CD4-positive, alpha-beta T cell (primary cell): ENCODE results near the gene RNF220. TPM values are rescaled to one million over a fixed set of nuclear protein-coding genes. Genes with fewer than 3 reads are reported as not detected.

ENCODE experiments used
- ATAC-seq: fragments of 200-7000 bp; cut with Tn5 transposase; one replicate; pipeline ENCODE4 v1.10.0; 2022; ENCODE audit warnings: mild to moderate bottlenecking; ENCODE audit not compliant: poor library complexity
- CTCF ChIA-PET: fragments of 350-600 bp; sonication (Branson Sonifier 250); formaldehyde crosslinking; loops from one replicate; lab custom pipeline; 2021; ENCODE audit warnings: antibody characterized with exemption, inconsistent platforms; lab: Charles Lee
- POLR2A ChIA-PET: fragments of 350-600 bp; sonication (Branson Sonifier 250); formaldehyde crosslinking; loops from one replicate; lab custom pipeline; 2021; ENCODE audit warnings: antibody characterized with exemption, inconsistent platforms; lab: Charles Lee
- DNase-seq, 14 experiments: peaks; one replicate each; pipeline ENCODE4 v3.0.0-alpha.2; 2013 to 2020; ENCODE audit warnings: mixed read lengths in 2 of 14
- H3K27ac ChIP-seq, 2 donors: one replicate each; pipeline versions ENCODE4 v1.5.1 to v1.7.0; 2013; ENCODE audit warnings: low read length in 2 of 2, low read depth in 1 of 2, mild to moderate bottlenecking in 1 of 2
- H3K27me3 ChIP-seq, 2 experiments: 1 replicate in 1 of 2; 2 replicates in 1 of 2; pipeline versions ENCODE4 v1.6.1 to v1.7.0; 2013; ENCODE audit warnings: low read length in 2 of 2, control low read depth in 1 of 2, mild to moderate bottlenecking in 1 of 2, moderate library complexity in 1 of 2; ENCODE audit not compliant: insufficient read depth in 2 of 2, control insufficient read depth in 1 of 2
- H3K36me3 ChIP-seq: one replicate; pipeline ENCODE4 v1.6.1; 2013; ENCODE audit warnings: low read length, control low read depth; ENCODE audit not compliant: insufficient read depth
- H3K4me1 ChIP-seq: one replicate; pipeline ENCODE4 v1.6.1; 2013; ENCODE audit warnings: low read length, control low read depth; ENCODE audit not compliant: insufficient read depth
- H3K4me3 ChIP-seq: one replicate; pipeline ENCODE4 v1.5.1; 2013; ENCODE audit warnings: mild to moderate bottlenecking, low read length, moderate library complexity
- H3K9me3 ChIP-seq, 2 experiments: 1 replicate in 1 of 2; 2 replicates in 1 of 2; pipeline versions ENCODE4 v1.6.1 to v1.7.0; 2013; ENCODE audit warnings: low read length in 2 of 2, mild to moderate bottlenecking in 2 of 2, control low read depth in 1 of 2, moderate library complexity in 1 of 2; ENCODE audit not compliant: control insufficient read depth in 1 of 2, insufficient read depth in 1 of 2
- H3K27ac Mint-ChIP-seq: one replicate; pipeline ENCODE4 v1.8.0; 2020; ENCODE audit warnings: mixed read lengths
- H3K27me3 Mint-ChIP-seq: one replicate; pipeline ENCODE4 v1.8.0; 2021; ENCODE audit warnings: mixed read lengths
- H3K36me3 Mint-ChIP-seq: one replicate; pipeline ENCODE4 v1.8.0; 2021; ENCODE audit warnings: low read depth, mixed read lengths
- H3K4me1 Mint-ChIP-seq: one replicate; pipeline ENCODE4 v1.8.0; 2021; ENCODE audit warnings: low read depth, mixed read lengths
- H3K4me3 Mint-ChIP-seq: one replicate; pipeline ENCODE4 v1.8.0; 2020; ENCODE audit warnings: mild to moderate bottlenecking, mixed read lengths
- H3K9me3 Mint-ChIP-seq: one replicate; pipeline ENCODE4 v1.8.0; 2020; ENCODE audit warnings: mixed read lengths
- intact Hi-C, 2 experiments: fragments of 100-400 bp; cut with DNase I in 1 of 2; cut with micrococcal nuclease in 1 of 2; formaldehyde crosslinking; loops; one replicate each; pipeline versions ENCODE4 v1.15.1 to v1.9.0; 2023 to 2025; cut with DNase I, micrococcal nuclease
- total RNA-seq, 174 experiments: library from RNA in 2 of 174; stranded (reverse) in 2 of 174; gene quantifications; one replicate each; pipeline ENCODE4 v1.2.3 and lab custom pipeline; 2021 to 2026
- TF ChIP-seq, protein P1 (sequence below): fragments of 200-600 bp; IDR thresholded peaks from one replicate; pipeline ENCODE4 v1.8.0; 2022; ENCODE audit warnings: antibody characterized with exemption, mild to moderate bottlenecking

Gene RNF220
- total RNA-seq, 2 experiments from 2014 or later, result 76.0 to 77.9 TPM

DNA sequence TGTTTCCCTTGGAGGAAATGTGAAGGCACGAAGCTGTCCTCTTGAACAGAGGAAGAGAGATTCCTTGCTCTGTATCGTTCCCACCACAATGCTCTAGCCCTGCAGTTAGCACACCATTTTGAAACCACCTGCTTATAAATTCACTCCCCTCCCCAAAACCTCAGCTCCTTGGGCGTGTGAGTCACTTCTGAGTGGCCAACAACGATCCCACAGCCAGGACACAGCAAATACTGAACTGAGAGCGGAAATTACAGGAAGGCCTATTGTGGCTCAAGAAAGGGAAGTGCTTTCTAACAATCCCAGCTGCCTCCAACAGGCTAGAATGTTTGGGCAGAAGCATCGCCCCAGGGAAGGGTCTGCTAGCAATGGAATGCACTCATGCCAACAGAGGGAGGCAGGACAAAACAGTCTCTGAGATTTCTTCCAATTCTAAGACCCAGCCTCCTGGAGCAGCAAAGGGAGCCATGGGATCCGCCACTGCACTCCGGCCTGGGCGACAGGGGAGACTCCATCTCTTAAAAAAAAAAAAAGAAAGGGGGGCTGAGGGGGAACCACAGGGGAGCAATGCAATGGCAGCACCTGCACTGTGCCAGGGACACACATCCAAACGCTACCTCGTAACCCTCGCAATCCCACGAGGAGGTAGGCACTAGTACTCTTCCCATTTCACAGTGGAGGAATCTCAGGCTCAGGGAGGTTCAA lies 267.4 kb downstream of the RNF220 start:
- ChIA-PET POLR2A (no interaction called here), CTCF (no interaction called here)
- H3K36me3 Mint-ChIP-seq, result no peaks in the 10 kb centered on the region
- intact Hi-C loops, result loop anchor here in 1 of 2 experiments (5.0 to 10.0 kb wide), 5 partner anchors 102 to 1632 kb away; partner anchors contain the start of genes ERI3, LRRC41, RPS8 and SLC6A9
- Histone ChIP-seq H3K36me3 (no peaks in the 10 kb centered on the region), H3K4me3 (no peak overlapping the region), H3K4me1 (peaks cover 31% of the 10 kb centered on the region), H3K27ac (no peak overlapping the region), H3K27me3 (no peaks in the 10 kb centered on the region), H3K9me3 (no peaks in the 10 kb centered on the region)
- peak in 3 of 14 experiments; percentile 19 to 73 (median 68) for DNase-seq
- no peaks in the 10 kb centered on the region for H3K27me3 Mint-ChIP-seq
- H3K27ac Mint-ChIP-seq, result peak overlapping the region; percentile 17
- TF ChIP-seq, protein P1, sequence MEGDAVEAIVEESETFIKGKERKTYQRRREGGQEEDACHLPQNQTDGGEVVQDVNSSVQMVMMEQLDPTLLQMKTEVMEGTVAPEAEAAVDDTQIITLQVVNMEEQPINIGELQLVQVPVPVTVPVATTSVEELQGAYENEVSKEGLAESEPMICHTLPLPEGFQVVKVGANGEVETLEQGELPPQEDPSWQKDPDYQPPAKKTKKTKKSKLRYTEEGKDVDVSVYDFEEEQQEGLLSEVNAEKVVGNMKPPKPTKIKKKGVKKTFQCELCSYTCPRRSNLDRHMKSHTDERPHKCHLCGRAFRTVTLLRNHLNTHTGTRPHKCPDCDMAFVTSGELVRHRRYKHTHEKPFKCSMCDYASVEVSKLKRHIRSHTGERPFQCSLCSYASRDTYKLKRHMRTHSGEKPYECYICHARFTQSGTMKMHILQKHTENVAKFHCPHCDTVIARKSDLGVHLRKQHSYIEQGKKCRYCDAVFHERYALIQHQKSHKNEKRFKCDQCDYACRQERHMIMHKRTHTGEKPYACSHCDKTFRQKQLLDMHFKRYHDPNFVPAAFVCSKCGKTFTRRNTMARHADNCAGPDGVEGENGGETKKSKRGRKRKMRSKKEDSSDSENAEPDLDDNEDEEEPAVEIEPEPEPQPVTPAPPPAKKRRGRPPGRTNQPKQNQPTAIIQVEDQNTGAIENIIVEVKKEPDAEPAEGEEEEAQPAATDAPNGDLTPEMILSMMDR, result no peak
- no peak for ATAC-seq
- peak overlapping the region; percentile 93 for H3K4me3 Mint-ChIP-seq
- peaks cover 29% of the 10 kb centered on the region for H3K4me1 Mint-ChIP-seq
- no peaks in the 10 kb centered on the region for H3K9me3 Mint-ChIP-seq

DNA sequence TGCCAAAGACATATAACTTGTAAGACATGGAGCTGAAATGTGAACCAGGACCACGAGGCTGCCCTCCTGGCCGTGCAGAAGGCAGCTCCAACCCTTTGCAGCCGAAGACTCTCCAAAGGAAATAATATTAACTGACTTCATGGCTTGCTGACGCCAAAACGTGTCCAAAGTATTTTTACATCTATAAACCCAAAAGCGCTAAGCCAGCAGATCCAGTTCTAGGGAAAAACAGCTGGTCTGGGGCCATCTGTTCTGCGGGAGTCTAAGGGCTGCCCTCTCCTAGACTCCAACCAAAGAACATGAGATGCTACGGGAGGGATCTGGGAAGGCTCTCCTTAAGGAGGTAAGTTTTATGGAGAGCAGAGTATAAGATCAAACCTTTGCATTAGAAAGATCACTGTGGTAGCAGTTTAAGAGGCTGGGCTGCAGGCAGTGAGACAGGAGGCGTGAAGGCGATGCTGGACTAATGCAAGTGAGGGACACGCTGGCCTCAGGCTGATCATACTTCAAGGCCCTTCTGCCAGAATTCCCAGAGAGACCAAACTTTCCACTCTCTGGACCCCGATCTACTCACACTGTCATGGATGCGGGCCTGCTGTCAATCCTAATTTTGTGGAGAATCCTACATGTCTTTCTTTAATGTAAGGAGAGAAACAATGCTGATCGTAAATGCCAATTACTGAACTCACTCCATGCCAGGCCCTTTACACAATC lies 268.1 kb downstream of the RNF220 start:
- Histone ChIP-seq H3K9me3 (no peaks in the 10 kb centered on the region), H3K36me3 (no peaks in the 10 kb centered on the region), H3K4me1 (peaks cover 31% of the 10 kb centered on the region), H3K4me3 (peak overlapping the region; percentile 86), H3K27ac (no peak overlapping the region), H3K27me3 (no peaks in the 10 kb centered on the region)
- ATAC-seq (no peak), DNase-seq (no peak)
- H3K27ac Mint-ChIP-seq, result peak overlapping the region; percentile 84
- H3K9me3 Mint-ChIP-seq, result no peaks in the 10 kb centered on the region
- peak overlapping the region; percentile 93 for H3K4me3 Mint-ChIP-seq
- TF ChIP-seq, protein P1, result no peak
- H3K36me3 Mint-ChIP-seq, result no peaks in the 10 kb centered on the region
- ChIA-PET CTCF (interaction anchor here (1.3 kb wide), 1 partner anchor 20 kb away, joined by 3 read pairs; no protein-coding TSS in a partner anchor), POLR2A (interaction anchor here (0.8 to 1.9 kb wide), 8 partner anchors 9 to 533 kb away, joined by 3 to 28 read pairs (median 6); partner anchors contain the start of genes HECTD3, PLK3, RPS8 and UROD)
- peaks cover 29% of the 10 kb centered on the region for H3K4me1 Mint-ChIP-seq
- intact Hi-C loops, result loop anchor here in 1 of 2 experiments (1.0 to 10.0 kb wide), 6 partner anchors 42 to 1632 kb away; partner anchors contain the start of genes ERI3, LRRC41, RPS8 and SLC6A9
- H3K27me3 Mint-ChIP-seq, result no peaks in the 10 kb centered on the region

DNA sequence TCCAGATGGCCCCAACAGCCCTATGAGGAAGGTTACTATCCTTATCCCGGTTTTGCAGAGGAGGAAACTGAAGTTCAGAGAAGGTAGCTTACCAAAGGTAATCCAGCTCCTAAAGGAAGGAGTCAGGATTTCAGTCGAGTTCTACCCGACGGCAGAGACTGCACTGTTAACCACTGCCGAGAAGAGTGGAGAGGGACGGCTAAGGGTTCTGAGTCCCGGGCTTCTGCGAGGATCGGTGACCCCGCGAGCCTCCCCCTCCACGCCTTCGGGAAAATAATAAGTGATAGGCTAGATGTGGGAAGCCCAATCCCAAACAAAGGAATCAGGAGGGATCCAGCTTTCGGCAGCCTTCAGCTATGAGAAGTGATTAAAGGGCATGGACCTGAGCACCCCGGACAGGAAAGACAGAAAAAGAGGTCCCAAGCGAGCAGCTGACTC lies 268.6 kb downstream of the RNF220 start:
- H3K36me3 ChIP-seq, result no peaks in the 10 kb centered on the region
- ChIA-PET CTCF (interaction anchor here (1.0 to 1.3 kb wide), 2 partner anchors 21 to 126 kb away, joined by 3 read pairs; partner anchors contain the start of gene PLK3), POLR2A (interaction anchor here (0.8 to 1.9 kb wide), 13 partner anchors 10 to 911 kb away, joined by 3 to 28 read pairs (median 5); partner anchors contain the start of genes CCDC163, HECTD3, MMACHC and PLK3)
- H3K4me1 Mint-ChIP-seq, result peaks cover 29% of the 10 kb centered on the region
- intact Hi-C loops, result loop anchor here in 1 of 2 experiments (1.0 to 10.0 kb wide), 7 partner anchors 42 to 1631 kb away; partner anchors contain the start of genes ERI3, LRRC41, RNU5D-1 and RPS8
- peak overlapping the region; percentile 86 for H3K4me3 ChIP-seq
- H3K27ac Mint-ChIP-seq, result peak overlapping the region; percentile 84
- no peaks in the 10 kb centered on the region for H3K27me3 ChIP-seq
- H3K36me3 Mint-ChIP-seq, result no peaks in the 10 kb centered on the region
- peak overlapping the region; percentile 93 for H3K4me3 Mint-ChIP-seq
- no peaks in the 10 kb centered on the region for H3K27me3 Mint-ChIP-seq
- DNase-seq (no peak), ATAC-seq (no peak)
- TF ChIP-seq, protein P1, result no peak
- peaks cover 31% of the 10 kb centered on the region for H3K4me1 ChIP-seq
- no peaks in the 10 kb centered on the region for H3K9me3 Mint-ChIP-seq
- peak overlapping the region; percentile 75 to 86 for H3K27ac ChIP-seq
- H3K9me3 ChIP-seq, result no peaks in the 10 kb centered on the region
